Measurements from ENCODE around the gene APOLD1. TPM values are rescaled to one million over a fixed set of nuclear protein-coding genes. Genes with fewer than 3 reads are reported as not detected.

APOLD1 gene
- total and polyA plus RNA-seq, 2 of the 8 experiments (the other 6 are each of a cell fraction or from before 2014, with no cell fraction given), result 0.12 to 0.71 TPM

DNA sequence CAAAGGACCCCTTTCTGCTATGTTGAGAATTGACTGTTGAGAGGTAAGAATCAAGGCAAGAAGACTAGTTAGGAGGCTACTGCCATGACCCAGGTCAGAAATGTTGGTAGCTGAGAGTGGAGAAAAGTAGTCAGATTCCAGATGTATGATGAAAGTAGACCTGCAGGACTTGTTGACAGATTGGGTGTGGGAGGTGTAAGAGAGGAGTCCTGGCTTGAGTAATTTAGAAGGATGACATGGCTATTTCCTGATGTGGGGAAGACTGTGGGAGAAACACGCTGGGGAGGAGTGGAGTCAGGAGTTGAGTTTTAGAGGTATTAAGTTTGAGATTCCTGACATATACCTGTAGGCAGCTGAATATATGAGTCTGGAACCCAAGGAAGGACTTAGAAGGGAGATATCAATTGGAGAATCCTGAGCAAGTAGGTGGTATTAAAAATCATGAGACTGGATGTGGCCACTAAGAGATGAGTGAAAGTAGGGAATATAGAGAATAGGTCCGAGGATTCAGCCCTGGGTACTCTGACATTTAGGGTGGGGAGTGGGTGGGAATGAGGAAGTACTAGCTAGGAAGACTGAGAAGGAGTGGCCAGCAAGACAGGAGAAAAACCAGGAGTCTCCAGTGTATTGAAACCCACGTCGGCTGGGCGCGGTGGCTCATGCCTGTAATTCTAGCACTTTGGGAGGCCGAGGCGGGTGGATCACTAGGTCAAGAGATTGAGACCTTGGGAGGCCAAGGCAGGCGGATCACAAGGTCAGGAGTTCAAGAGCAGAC lies 15.1 kb downstream of the APOLD1 start:
- Histone ChIP-seq H3K18ac (ENCODE audit: extremely low read depth, low read length) (no peak overlapping the region), H3K23me2 (ENCODE audit: low read depth, low read length) (no peaks in the 10 kb centered on the region), H2BK15ac (ENCODE audit: low read length) (no peak overlapping the region), H2BK5ac (ENCODE audit: low read depth, low read length) (no peak overlapping the region), H3K14ac (ENCODE audit: insufficient read length) (no peak overlapping the region), H3K27me3 (replicated peaks in 1 of 4; ENCODE audit: control insufficient read depth in 3 of 4, extremely low read depth in 1 of 4, insufficient read depth in 3 of 4, low read length in 3 of 4) (no peaks in the 10 kb centered on the region), H2AFZ (ENCODE audit: low read length) (no peak overlapping the region), H3K9me3 (ENCODE audit: insufficient read depth in 2 of 2, low read depth in 1 of 2, low read length in 1 of 2) (no peaks in the 10 kb centered on the region), H3K4me1 (replicated peaks in 1 of 4; ENCODE audit: control insufficient read depth in 3 of 4, insufficient read depth in 4 of 4, low read length in 3 of 4) (no peaks in the 10 kb centered on the region), H2BK20ac (ENCODE audit: low read length) (no peak overlapping the region), H2BK120ac (replicated peaks; ENCODE audit: low read depth, low read length) (no peak overlapping the region), H4K20me1 (replicated peaks in 1 of 2; ENCODE audit: control insufficient read depth in 1 of 2, insufficient read depth in 2 of 2, low read length in 2 of 2) (no peaks in the 10 kb centered on the region), H2BK12ac (ENCODE audit: low read depth, low read length) (no peak overlapping the region), H2AK5ac (ENCODE audit: low read depth, low read length) (no peak overlapping the region), H3K23ac (ENCODE audit: insufficient read length) (no peak overlapping the region), H4K8ac (ENCODE audit: extremely low read depth, insufficient read depth, low read length) (no peak overlapping the region), H3K4me2 (ENCODE audit: insufficient read depth in 1 of 2, low read depth in 2 of 2, low read length in 2 of 2) (no peak overlapping the region), H3K4me3 (ENCODE audit: extremely low read depth in 1 of 4, insufficient read depth in 2 of 4, low read depth in 3 of 4, low read length in 4 of 4) (no peak overlapping the region), H4K5ac (ENCODE audit: insufficient read length, low read depth, low read length) (no peak overlapping the region), H4K91ac (replicated peaks; ENCODE audit: insufficient read length, low read length) (no peak overlapping the region), H3K56ac (replicated peaks; ENCODE audit: insufficient read length, low read depth, low read length) (no peak overlapping the region), H3K79me1 (ENCODE audit: low read depth, low read length) (no peaks in the 10 kb centered on the region), H3K4ac (replicated peaks; ENCODE audit: insufficient read length, low read depth, low read length) (no peak overlapping the region), H3K79me2 (ENCODE audit: control insufficient read depth in 1 of 2, insufficient read depth in 2 of 2, low read length in 2 of 2) (no peaks in the 10 kb centered on the region), H3K27ac (ENCODE audit: low read depth, low read length) (no peak overlapping the region), H3K36me3 (ENCODE audit: control insufficient read depth in 2 of 4, insufficient read depth in 4 of 4, low read length in 3 of 4) (no peaks in the 10 kb centered on the region), H3K9ac (replicated peaks in 1 of 4; ENCODE audit: extremely low read depth in 1 of 4, low read depth in 3 of 4, low read length in 3 of 4) (no peak overlapping the region)
- FAIRE-seq (no peak), DNase-seq (ENCODE audit: low read depth in 1 of 2, low spot score in 2 of 2) (no peak)
- WGBS, 2 experiments (ENCODE audit: extremely low coverage in 1 of 2, insufficient coverage in 1 of 2, insufficient read length in 1 of 2, insufficient replicate concordance in 2 of 2, low coverage in 1 of 2, low lambda C conversion rate in 2 of 2, missing lambda C conversion rate in 1 of 2), result 93% methylated on average over 9 of the region's 9 CpGs; no CpG with 5 or more reads in 1 of the 2 experiments
- ChIA-PET CTCF (ENCODE audit: partially characterized antibody) (interaction anchor here (1.2 to 3.4 kb wide), 5 partner anchors 10 to 37 kb away, joined by 4 to 17 read pairs (median 7); no protein-coding TSS in a partner anchor), POLR2A (ENCODE audit: partially characterized antibody) (no interaction called here)
- TF ChIP-seq, protein P1, sequence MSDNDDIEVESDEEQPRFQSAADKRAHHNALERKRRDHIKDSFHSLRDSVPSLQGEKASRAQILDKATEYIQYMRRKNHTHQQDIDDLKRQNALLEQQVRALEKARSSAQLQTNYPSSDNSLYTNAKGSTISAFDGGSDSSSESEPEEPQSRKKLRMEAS (IDR thresholded peaks at IDR 0.05), result no peak
- TF ChIP-seq, protein P2, sequence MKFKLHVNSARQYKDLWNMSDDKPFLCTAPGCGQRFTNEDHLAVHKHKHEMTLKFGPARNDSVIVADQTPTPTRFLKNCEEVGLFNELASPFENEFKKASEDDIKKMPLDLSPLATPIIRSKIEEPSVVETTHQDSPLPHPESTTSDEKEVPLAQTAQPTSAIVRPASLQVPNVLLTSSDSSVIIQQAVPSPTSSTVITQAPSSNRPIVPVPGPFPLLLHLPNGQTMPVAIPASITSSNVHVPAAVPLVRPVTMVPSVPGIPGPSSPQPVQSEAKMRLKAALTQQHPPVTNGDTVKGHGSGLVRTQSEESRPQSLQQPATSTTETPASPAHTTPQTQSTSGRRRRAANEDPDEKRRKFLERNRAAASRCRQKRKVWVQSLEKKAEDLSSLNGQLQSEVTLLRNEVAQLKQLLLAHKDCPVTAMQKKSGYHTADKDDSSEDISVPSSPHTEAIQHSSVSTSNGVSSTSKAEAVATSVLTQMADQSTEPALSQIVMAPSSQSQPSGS (IDR thresholded peaks at IDR 0.05; ENCODE audit: low read length), result no peak
- TF ChIP-seq FOSL1 (IDR thresholded peaks at IDR 0.05; ENCODE audit: insufficient read depth, low read depth, low read length), result no peak
- TF ChIP-seq SRF (IDR thresholded peaks at IDR 0.05; ENCODE audit: low read depth, low read length), result no peak
- no peak for TF ChIP-seq SP2 (IDR thresholded peaks at IDR 0.05; ENCODE audit: low read length)
- TF ChIP-seq EGR1 (IDR thresholded peaks at IDR 0.05; ENCODE audit: borderline replicate concordance, low read depth, low read length), result no peak
- TF ChIP-seq KDM5A (IDR thresholded peaks at IDR 0.05; ENCODE audit: low read length), result no peak
- no peak for TF ChIP-seq ZNF274 (IDR thresholded peaks at IDR 0.05; ENCODE audit: borderline replicate concordance, extremely low read depth, low read length)
- TF ChIP-seq KDM4A (IDR thresholded peaks at IDR 0.05; ENCODE audit: low read depth, low read length, severe bottlenecking), result no peak
- TF ChIP-seq SIRT6 (IDR thresholded peaks at IDR 0.05; ENCODE audit: low read length), result no peak
- no peak for TF ChIP-seq CTBP2 (IDR thresholded peaks at IDR 0.05; ENCODE audit: borderline replicate concordance, insufficient read depth, insufficient read length, low read length)

All from H1 (cell line).